ENCODE results near the gene ZFP82. TPM values are rescaled to one million over a fixed set of nuclear protein-coding genes. Genes with fewer than 3 reads are reported as not detected.

Gene ZFP82
- total RNA-seq, 4 donors from 2014 or later = 0.30 to 2.1 (median 0.95) TPM

DNA sequence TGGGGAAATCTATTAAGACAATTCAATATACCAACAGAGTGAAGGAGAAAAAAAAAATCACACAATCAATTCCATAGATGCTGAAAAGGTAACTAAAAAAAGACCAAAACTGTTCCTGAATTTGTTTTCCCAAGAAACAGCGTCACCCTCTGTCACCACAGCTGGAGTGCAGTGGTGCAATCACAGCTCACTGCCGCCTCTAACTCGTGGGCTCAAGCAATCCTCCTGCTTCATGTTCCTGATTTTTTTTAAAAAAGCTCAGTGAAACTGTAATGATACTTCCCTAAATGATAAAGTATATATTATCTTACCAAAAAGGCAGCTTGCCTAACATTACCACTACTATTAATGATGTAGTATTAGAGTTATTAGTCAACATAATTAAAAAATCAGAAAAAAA lies 19.9 kb downstream of the ZFP82 start:
- Histone ChIP-seq H3K4me1 (no peaks in the 10 kb centered on the region), H3K36me3 (peaks cover 0 to 98% (median 2%) of the 10 kb centered on the region in 3 donors), H3K4me3 (no peak overlapping the region), H3K27ac (no peak overlapping the region), H3K9me3 (peaks cover 0 to 76% (median 24%) of the 10 kb centered on the region in 3 donors), H3K27me3 (no peaks in the 10 kb centered on the region)
- no peak for DNase-seq
- no peak for TF ChIP-seq POLR2A (IDR thresholded peaks at IDR 0.05)
- TF ChIP-seq, protein P1, sequence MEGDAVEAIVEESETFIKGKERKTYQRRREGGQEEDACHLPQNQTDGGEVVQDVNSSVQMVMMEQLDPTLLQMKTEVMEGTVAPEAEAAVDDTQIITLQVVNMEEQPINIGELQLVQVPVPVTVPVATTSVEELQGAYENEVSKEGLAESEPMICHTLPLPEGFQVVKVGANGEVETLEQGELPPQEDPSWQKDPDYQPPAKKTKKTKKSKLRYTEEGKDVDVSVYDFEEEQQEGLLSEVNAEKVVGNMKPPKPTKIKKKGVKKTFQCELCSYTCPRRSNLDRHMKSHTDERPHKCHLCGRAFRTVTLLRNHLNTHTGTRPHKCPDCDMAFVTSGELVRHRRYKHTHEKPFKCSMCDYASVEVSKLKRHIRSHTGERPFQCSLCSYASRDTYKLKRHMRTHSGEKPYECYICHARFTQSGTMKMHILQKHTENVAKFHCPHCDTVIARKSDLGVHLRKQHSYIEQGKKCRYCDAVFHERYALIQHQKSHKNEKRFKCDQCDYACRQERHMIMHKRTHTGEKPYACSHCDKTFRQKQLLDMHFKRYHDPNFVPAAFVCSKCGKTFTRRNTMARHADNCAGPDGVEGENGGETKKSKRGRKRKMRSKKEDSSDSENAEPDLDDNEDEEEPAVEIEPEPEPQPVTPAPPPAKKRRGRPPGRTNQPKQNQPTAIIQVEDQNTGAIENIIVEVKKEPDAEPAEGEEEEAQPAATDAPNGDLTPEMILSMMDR (IDR thresholded peaks at IDR 0.05) = no peak
- 92 to 93% methylated on average over 3 of the region's 3 CpGs for WGBS, 2 donors
- intact Hi-C loops (cut with DNase I) = no loop called here

DNA sequence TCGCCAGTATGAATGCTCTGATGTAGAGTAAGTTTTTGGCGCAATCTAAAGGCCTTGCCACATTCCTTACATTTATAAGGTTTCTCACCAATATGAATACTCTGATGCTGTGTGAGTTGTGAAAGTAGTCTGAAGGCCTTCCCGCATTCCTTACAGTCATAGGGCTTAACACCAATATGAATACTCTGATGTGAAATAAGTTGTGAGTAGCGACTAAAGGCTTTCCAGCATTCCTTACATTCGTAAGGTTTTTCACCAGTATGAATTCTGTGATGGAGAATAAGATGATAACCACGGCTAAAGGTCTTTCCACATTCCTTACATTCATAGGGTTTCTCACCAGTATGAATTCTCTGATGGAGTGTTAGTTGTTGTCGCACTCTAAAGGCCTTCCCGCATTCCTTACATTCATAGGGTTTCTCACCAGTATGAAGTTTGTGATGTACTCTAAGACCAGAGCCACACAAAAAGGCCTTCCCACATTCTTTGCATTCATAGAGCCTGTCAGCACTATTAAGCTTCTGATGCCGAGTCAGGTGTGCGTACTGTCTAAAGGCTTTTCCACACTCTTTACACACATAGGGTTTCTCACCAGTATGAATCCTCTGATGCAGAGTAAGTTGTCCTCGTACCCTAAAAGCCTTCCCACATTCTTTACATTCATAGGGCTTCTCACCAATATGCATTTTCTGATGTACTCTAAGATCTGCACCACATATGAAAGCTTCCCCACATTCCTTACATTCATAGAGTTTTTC lies 25.3 kb downstream of the ZFP82 start:
- WGBS, 2 donors = 92 to 96% methylated on average over 11 of the region's 11 CpGs
- Histone ChIP-seq H3K27ac (no peak overlapping the region), H3K9me3 (peaks cover 14 to 97% (median 59%) of the 10 kb centered on the region in 3 donors), H3K4me1 (no peaks in the 10 kb centered on the region), H3K27me3 (no peaks in the 10 kb centered on the region), H3K4me3 (no peak overlapping the region), H3K36me3 (peaks cover 0 to 62% (median 12%) of the 10 kb centered on the region in 3 donors)
- DNase-seq = no peak
- intact Hi-C loops (cut with DNase I) = no loop called here
- no peak for TF ChIP-seq POLR2A (IDR thresholded peaks at IDR 0.05)
- TF ChIP-seq, protein P1 (IDR thresholded peaks at IDR 0.05) = no peak

DNA sequence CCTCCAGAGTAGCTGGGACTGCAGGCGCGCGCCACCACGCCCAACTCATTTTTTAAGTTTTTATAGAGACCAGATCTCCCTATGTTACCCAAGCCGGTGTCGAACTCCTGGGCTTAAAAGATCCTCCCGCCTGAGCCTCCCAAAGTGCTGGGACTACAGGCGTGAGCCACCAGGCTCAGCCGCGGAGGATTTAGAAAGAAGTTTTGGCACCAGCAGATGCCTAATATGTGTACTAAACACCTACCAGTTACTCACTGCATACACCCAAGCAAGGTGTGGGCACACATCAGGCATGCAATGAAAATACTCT lies 39.0 kb downstream of the ZFP82 start:
- Histone ChIP-seq H3K4me3 (peak overlapping the region; percentile 63 to 78 (median 70)), H3K9me3 (peaks cover 0 to 6% (median 0%) of the 10 kb centered on the region in 3 donors), H3K36me3 (no peaks in the 10 kb centered on the region), H3K27ac (peak overlapping the region; percentile 82 to 91 (median 88)), H3K27me3 (no peaks in the 10 kb centered on the region), H3K4me1 (peaks cover 0 to 21% (median 9%) of the 10 kb centered on the region in 3 donors)
- no peak for DNase-seq
- TF ChIP-seq, protein P1 (IDR thresholded peaks at IDR 0.05) = no peak
- TF ChIP-seq POLR2A (IDR thresholded peaks at IDR 0.05) = no peak
- 18 to 96% methylated on average over 2 to 3 of the region's 10 CpGs for WGBS, 2 donors
- intact Hi-C loops (cut with DNase I) = no loop called here

DNA sequence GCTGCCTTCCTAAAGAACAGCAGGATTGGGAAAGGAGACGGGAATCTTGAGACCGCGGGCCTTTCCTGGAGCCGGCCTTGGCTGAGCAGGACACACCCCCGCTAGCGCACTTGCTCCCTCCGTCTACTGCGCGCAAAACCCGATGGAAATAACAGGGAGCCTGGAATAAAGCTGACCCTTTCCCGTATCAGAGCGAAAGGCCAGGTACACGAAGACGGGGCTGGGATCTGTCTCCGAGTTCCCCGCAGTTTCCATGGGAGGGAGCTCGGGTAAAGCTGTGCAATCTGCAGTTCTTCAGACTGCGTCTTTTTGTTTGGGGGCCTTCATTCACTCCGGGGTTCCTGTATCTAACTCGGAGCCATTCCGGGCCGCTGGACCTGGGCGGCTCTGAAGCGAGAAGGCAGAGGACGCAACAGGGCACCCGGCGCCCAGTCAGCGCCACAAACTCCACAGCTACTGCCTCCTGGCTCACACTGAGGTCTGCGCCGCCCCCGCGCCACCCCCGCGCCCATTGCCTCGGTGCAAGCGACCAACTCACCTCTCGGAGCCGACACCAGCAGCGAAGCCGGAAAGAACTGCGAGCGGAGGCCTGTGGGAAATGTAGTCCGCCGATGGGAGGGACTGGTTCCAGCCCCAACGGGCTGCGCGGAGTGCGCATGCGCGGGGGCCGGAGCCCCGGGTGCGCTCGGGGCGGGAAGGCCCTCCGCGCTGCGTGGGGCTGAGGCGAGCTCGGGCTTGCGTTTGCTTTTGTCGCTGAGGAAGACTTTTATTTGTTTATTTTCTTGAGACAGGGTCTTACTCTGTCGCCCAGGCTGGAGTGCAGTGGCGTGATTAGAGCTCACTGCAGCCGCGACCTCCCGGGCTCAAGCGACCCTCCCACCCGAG lies 39.6 kb downstream of the ZFP82 start, which contains the start of gene ZFP14:
Gene ZFP14, minus strand, starts transcription at position 577 of the 885 bp plus-strand sequence. CDS start 11,309 bp downstream, outside the sequence.
- intact Hi-C loops (cut with DNase I) = no loop called here
- H3K27ac ChIP-seq = peak within 1 kb of the TSS; percentile 82 to 91 (median 88)
- no peaks in the 10 kb centered on the region for H3K27me3 ChIP-seq
- H3K9me3 ChIP-seq = peaks cover 0 to 10% (median 0%) of the 10 kb centered on the region in 3 donors
- peak within 1 kb of the TSS; percentile 63 to 78 (median 70) for H3K4me3 ChIP-seq
- DNase-seq = peak; percentile 60
- H3K4me1 ChIP-seq = peaks cover 0 to 21% (median 9%) of the 10 kb centered on the region in 3 donors
- TF ChIP-seq, protein P1 (IDR thresholded peaks at IDR 0.05) = peak in 2 of 6 experiments; percentile 10 to 12
- TF ChIP-seq POLR2A (IDR thresholded peaks at IDR 0.05) = peak in 3 of 4 donors; percentile 44 to 84 (median 71)
- WGBS, 2 donors = 1 to 3% methylated on average over 8 to 31 of the region's 69 CpGs
- H3K36me3 ChIP-seq = no peaks in the 10 kb centered on the region
